Measurements from ENCODE around the gene SHISA5. TPM values are rescaled to one million over a fixed set of nuclear protein-coding genes. Genes with fewer than 3 reads are reported as not detected.
A peak's percentile ranks its signal among the peaks of the same experiment; 100 is the strongest.

Gene SHISA5
- total RNA-seq, 2 donors from 2014 or later = 66.9 to 120 TPM

DNA sequence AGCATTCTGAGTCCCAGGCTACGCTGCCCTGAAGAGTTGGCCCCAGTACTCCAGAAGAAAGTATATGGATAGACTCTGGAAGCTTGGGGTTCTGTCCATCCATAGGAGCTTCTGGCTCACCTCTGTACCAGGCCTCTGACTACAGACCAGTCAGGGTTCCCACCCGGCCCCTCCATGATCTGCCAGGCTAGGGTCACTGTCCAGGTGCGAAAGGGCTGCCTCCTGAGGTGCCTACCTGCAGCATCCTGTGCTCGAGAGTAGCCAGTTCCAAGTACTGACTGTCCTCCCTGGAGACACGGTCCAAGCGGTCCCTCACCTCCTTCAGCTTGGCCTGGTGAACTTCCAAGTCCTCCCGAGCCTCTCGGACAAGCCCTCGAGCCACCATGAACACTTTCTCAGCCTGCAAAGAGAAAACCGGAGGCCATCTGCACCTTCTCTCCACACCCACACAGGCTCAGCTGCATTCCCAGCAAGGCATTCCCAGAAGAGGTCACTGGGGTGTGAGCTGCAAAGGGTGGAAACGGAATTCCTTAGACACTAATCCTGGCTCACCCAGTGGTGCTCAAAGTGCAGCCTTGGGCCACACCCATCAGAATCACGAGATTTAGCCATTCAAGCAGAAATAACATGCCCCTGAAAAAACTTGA is 70.4 kb downstream of the SHISA5 start:
- TF ChIP-seq CTCF (IDR thresholded peaks at IDR 0.05) = no peak
- H3K36me3 ChIP-seq = no peaks in the 10 kb centered on the region
- DNase-seq (ENCODE audit: low spot score) = peak; percentile 67
- peaks cover 0 to 32% of the 10 kb centered on the region in 2 donors for H3K4me1 ChIP-seq
- peak overlapping the region in 1 of 2 donors; percentile 19 for H3K27ac ChIP-seq
- no peaks in the 10 kb centered on the region for H3K27me3 ChIP-seq
- no peak overlapping the region for H3K4me3 ChIP-seq
- H3K9me3 ChIP-seq = no peaks in the 10 kb centered on the region

DNA sequence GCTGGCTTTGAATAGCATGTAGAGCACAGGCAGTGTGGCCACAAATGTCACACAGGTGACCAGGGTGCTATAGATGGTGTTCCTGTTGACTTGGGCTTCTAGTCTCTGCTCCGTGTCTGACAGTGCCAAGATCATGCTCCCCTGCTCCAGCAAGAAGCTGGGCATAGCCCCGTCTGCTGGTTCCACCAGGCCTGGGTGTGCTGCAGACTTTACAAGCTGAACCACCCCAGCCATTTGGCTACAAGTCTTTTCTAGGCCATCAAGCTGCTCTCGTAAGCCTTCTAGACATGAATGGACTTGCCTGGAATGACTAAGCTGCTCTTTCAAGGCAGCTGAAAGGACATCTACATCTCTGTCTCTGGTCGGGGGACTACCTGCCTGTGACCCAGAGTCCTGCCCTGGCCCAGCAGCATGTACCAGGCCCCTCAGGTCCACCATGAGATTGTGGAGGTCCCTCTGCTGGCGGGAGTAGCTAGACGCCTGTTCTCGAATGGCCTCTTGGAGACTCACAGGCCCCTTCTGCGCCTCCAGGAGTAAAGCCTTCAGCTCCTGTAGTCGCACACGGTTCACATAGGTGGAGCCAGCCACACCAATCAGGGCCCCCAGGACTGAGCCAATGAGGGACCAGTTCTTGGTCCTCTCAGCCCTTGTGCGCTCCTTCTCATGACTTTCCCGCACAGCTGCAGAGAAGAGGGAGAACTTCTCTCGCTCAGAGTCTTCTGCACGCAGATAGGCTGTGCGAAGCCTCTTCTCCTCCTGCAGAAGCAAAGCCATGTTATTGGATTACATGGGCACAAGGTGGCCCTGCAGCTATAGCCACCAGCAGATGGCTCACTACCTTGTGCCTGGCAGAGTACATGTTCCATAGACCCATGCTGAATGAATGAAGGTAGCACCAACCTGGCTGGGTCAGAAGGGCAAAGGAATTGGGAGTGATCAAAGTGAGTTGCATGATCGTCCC is 71.3 kb downstream of the SHISA5 start:
- Histone ChIP-seq H3K9me3 (no peaks in the 10 kb centered on the region), H3K4me1 (peaks cover 0 to 41% of the 10 kb centered on the region in 2 donors), H3K36me3 (no peaks in the 10 kb centered on the region), H3K27me3 (no peaks in the 10 kb centered on the region), H3K4me3 (no peak overlapping the region), H3K27ac (no peak overlapping the region)
- peak in 1 of 2 donors; percentile 11 for TF ChIP-seq CTCF (IDR thresholded peaks at IDR 0.05)
- DNase-seq (ENCODE audit: low spot score) = no peak

GRCh38 chr3:48431224-48432029 is 72.5 kb downstream of the SHISA5 start:
- TF ChIP-seq CTCF (IDR thresholded peaks at IDR 0.05) = no peak
- Histone ChIP-seq H3K9me3 (no peaks in the 10 kb centered on the region), H3K36me3 (no peaks in the 10 kb centered on the region), H3K4me3 (no peak overlapping the region), H3K27ac (peak overlapping the region; percentile 91 to 94), H3K27me3 (no peaks in the 10 kb centered on the region), H3K4me1 (peaks cover 0 to 54% of the 10 kb centered on the region in 2 donors)
- no peak for DNase-seq (ENCODE audit: low spot score)

DNA sequence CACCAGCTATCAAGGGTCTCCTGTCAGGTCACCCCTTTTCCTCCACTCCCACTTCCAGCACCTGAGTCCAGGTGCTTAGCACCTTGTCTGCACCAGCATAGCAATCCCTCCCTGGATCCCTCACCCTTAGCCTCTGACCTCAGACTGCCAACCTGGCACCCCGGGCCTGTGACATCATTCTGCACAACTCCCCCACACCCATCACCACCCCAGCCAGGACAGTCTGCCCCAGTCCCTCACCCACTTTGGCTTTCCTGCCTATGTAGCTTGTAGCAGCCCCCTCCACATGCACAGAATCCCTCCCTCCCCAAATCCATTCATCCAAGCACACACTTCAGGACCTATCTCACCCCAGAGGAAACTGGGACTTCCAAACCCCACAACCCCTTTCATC is 73.3 kb downstream of the SHISA5 start:
- no peak for TF ChIP-seq CTCF (IDR thresholded peaks at IDR 0.05)
- H3K27me3 ChIP-seq = no peaks in the 10 kb centered on the region
- no peak for DNase-seq (ENCODE audit: low spot score)
- H3K27ac ChIP-seq = peak overlapping the region; percentile 91 to 94
- peaks cover 0 to 61% of the 10 kb centered on the region in 2 donors for H3K4me1 ChIP-seq
- H3K4me3 ChIP-seq = no peak overlapping the region
- no peaks in the 10 kb centered on the region for H3K36me3 ChIP-seq
- no peaks in the 10 kb centered on the region for H3K9me3 ChIP-seq

DNA sequence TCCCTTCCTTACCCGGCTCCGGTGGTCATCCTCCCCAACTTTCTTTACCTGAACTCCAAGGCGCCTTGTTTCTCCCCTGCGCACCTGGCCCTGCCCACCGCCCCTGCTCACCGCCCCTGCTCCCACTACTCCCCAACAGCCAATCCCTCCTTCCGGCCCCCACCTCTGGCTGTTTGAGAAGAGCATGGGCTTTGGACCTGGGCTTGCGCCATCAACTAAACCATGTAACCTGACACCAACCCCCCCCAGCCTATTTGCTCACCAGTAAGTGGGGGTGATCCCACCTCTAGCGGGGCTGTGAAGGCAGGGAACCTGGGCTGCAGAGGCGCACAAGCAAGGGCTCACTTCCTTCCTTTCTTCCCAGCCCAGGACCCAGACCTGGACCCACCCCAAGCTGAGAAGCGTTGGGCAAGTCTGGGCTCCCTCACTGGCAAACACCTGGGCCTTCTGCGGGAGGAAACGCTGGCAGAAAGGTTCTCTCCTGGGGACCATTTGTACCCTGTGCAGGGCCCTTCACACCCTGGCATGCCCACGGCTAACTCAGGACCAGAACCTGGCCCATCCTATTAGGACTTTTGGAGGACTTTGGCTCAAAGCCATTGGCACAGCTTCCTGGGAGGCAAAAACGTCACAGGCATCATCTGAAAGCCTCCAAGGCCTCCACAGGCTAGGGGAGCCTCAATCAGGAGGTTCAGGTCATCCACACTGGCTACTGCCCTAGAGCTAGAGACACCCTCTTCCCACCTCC is 73.8 kb downstream of the SHISA5 start, which contains the start of gene PLXNB1:
Gene PLXNB1, minus strand, starts transcription at position 127 of the 748 bp plus-strand sequence. CDS start 5,475 bp downstream, outside the sequence.
- H3K27ac ChIP-seq = peak within 1 kb of the TSS; percentile 91 to 94
- no peak for TF ChIP-seq CTCF (IDR thresholded peaks at IDR 0.05)
- H3K4me3 ChIP-seq = peak within 1 kb of the TSS; percentile 79 to 82
- H3K36me3 ChIP-seq = no peaks in the 10 kb centered on the region
- no peaks in the 10 kb centered on the region for H3K27me3 ChIP-seq
- no peaks in the 10 kb centered on the region for H3K9me3 ChIP-seq
- peaks cover 0 to 67% of the 10 kb centered on the region in 2 donors for H3K4me1 ChIP-seq
- peak; percentile 85 for DNase-seq (ENCODE audit: low spot score)
